Activated CD4-positive, alpha-beta T cell treated with anti-CD3 and anti-CD28 coated beads, Interleukin-2, amount 50 U/mL, for 16 hours (primary cell): ENCODE results near the gene GLS2.
A peak's percentile ranks its signal among the peaks of the same experiment; 100 is the strongest.
"Not testable (repeated sequence)": the region's sequence is repeated elsewhere in the genome, so short reads cannot be mapped to it uniquely, and the experiment has no call there.

Experiments
- DNase-seq: peaks from one replicate; pipeline ENCODE4 v3.0.0-alpha.2; 2020

Gene GLS2

DNA sequence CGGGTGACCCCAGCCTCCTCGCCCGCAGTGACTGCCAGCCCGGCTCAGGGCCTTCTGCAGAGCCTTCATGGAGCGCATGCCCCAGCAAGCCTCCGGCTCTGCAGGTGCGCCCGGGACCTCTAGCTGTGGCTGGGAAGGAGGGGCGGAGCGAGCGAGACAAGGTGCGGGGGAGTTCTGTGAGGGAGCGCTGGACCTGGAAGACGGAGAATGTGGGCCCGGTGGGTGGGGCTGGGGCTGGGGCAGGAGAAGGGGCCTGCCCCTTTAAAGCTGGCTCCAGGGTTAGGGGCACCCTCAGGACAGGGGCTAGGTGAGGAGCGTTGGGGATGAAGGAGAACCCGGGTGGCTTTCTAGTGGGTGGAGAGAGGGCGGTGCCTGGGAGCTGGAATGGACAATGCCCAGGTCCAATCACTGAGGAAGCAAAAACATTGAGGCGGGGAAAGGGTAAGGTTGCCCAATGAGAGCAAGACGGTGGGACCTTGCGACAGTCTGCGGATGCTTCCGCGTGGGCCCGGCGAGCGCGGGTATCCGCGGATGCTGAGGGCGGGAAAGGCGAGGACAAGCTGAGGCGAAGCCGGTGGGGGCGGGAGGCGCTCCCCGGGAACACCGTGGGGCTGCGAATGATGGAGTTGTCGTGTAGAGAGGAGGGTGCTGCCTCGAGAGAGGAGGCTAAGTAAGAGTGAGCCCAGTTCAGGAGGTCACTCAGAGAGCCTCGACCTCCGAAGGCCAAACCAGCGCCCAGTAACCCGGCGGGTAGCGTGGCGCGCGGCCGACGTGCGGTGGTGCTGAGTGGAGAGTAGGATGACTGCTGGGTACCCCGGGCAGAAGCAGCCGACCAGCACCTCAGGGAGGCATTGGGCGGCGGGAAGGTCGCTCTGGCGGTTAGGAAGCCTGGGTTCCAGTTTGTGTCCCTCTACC, at the start of gene GLS2:
Gene GLS2, minus strand, starts transcription at position 121 of the 915 bp plus-strand sequence. Its CDS starts 43 bp downstream, at position 78.
- peak; percentile 51 for DNase-seq

DNA sequence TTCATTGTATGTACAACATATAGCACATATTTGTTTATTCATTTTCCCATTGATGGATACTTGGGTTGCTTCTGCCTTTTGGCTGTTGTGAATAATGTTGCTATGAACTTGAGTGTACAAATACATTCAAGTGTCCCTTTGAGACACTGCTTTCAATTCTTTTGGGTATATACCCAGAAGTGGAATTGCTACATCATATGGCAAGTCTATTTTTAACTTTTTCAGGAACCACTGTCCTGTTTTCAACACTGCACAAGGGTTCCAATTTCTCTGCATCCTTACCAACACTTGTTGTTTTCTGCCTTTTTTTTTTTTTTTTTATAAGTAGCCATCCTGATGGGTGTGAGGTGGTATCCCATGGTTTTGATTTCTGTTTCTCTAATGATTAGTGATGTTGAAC, 49.6 kb upstream of the GLS2 start:
- no peak for DNase-seq

DNA sequence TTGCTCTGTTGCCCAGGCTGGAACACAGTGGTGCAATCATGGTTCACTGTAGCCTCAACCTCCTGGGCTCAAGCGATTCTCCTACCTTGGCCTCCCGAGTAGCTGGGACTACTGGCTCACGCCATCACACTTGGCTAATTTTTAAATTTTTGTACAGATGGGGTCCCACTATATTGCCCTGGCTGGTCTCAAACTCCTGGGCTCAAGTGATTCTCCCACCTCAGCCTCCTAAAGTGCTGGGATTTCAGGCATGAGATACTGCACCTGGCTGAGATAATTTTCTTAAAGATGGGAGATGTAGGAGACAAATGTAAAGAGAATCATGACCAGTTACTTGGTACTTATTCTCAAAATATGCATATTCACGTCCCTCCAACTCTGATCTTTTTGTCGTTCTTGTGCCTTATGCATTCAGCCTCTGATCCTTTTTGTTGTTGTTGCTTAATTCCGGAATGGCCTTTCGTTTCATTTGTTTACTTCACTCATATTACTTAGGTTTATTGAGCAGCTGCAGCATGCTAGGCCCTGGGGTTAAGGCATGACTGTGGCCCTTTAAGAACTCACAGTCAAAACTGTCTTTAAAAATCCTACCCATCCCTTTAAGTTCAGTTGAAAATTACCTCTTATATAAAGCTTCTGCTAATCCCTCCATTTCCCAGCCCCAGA, 42.6 kb upstream of the GLS2 start:
- DNase-seq, result no peak

GRCh38 chr12:56529656-56530055, 41.7 kb upstream of the GLS2 start:
- no peak for DNase-seq

DNA sequence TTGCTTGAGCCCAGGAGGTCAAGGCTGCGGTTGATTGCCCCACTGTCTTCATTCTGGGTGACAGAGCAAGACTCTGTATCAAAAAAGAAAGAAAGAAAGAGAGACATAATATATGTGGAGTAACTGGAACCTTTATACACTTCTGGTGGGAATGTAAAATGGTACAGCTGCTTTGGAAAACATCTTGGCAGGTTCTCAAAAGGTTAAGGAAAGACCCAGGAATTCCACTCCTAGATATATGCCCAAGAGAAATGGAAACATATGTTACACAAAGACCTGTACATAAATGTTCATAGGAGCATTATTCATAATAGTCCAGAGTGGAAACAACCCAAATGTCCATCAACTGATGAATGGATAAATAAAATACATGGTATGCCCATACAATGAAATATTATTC, 40.9 kb upstream of the GLS2 start:
- no peak for DNase-seq

DNA sequence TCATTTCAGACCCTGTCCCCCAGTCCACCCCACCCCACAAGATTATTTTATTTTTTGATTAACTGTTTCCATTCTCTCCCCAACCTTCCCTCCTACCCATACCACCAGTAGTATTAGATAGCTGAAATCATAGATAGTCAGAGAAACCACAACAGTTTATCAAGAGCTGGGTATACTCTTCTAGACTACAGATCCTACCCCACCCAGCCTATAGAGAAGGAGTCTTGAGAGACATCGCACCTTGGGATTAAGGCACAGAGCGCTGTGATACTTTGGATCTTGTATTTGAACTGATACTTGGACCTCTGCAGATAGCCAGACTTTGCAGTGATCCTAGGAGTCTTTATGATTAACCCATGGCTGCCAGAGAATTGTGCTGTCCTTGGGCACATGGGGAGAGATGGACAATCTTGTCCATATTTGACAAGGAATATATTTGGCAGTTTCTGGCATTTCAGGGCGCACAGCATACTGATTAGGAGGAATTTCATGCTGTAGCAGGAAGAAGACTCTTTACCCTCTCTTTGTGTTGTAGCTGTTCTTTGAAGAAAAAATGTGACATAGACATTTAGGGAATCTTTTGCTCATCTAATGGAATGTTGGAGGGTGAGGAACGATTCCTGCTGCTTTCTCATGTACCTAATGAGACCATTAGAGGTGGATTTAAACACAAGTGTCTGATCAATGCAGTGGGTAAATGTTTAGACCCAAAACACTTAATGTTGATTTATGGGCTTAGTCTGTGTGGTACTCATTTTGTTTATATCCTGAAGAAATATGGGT, 34.6 kb upstream of the GLS2 start:
- DNase-seq, result no peak

GRCh38 chr12:56521590-56522371, 33.8 kb upstream of the GLS2 start, which contains the start of gene RBMS2:
Gene RBMS2 (plus strand): TSS chr12:56521820. CDS start chr12:56522024, 204 bp downstream.
- DNase-seq, result peak; percentile 20

GRCh38 chr12:56521209-56521589, 33.2 kb upstream of the GLS2 start:
- no peak for DNase-seq

GRCh38 chr12:56520506-56520905, 32.5 kb upstream of the GLS2 start:
- no peak for DNase-seq

- no peak for DNase-seq
Observed at GRCh38 chr12:56520048-56520447, 32.1 kb upstream of the GLS2 start.

- DNase-seq, result no peak
Observed at GRCh38 chr12:56518570-56518969, 30.6 kb upstream of the GLS2 start.

- DNase-seq, result no peak
Observed at GRCh38 chr12:56517854-56518253, 29.9 kb upstream of the GLS2 start.

DNA sequence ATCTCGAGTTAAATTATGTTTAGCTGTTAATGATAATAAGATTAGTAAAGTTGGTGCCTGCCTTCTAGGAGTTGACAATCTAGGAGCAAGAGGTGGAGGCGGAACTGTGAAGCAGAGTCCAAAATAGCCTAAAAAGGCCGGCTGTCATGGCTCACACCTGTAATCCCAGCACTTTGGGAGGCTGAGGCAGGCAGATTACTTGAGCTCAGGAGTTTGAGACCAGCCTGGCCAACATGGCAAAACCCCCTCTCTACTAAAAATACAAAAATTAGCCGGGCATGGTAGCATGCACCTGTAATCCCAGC, 26.0 kb upstream of the GLS2 start:
- not testable (repeated sequence) for DNase-seq

- DNase-seq, result no peak
Observed at GRCh38 chr12:56510786-56511185, 22.8 kb upstream of the GLS2 start.

GRCh38 chr12:56499879-56500278, 11.9 kb upstream of the GLS2 start:
- not testable (repeated sequence) for DNase-seq

GRCh38 chr12:56499452-56499851, 11.5 kb upstream of the GLS2 start:
- DNase-seq, result not testable (repeated sequence)

GRCh38 chr12:56498126-56498902, 10.4 kb upstream of the GLS2 start:
- not testable (repeated sequence) for DNase-seq

DNA sequence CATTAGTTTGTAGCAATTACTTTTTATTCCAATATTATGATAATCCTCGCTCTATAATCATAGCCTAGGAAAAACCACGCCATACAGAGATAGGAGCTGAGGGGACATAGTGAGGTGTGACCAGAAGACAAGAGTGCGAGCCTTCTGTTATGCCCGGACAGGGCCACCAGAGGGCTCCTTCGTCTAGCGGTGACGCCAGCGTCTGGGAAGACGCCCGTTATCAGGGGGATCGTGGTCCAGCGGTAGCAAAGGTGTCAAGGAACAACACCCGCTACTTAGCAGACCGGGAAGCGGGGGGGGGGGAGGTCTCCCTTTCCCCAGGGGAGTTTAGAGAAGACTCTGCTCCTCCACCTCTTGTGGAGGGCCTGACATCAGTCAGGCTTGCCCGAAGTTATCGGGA, 8.7 kb upstream of the GLS2 start:
- DNase-seq, result peak; percentile 38

- not testable (repeated sequence) for DNase-seq
Observed at GRCh38 chr12:56494481-56494880, 6.5 kb upstream of the GLS2 start.

- not testable (repeated sequence) for DNase-seq
Observed at GRCh38 chr12:56494106-56494415, 6.1 kb upstream of the GLS2 start.

DNA sequence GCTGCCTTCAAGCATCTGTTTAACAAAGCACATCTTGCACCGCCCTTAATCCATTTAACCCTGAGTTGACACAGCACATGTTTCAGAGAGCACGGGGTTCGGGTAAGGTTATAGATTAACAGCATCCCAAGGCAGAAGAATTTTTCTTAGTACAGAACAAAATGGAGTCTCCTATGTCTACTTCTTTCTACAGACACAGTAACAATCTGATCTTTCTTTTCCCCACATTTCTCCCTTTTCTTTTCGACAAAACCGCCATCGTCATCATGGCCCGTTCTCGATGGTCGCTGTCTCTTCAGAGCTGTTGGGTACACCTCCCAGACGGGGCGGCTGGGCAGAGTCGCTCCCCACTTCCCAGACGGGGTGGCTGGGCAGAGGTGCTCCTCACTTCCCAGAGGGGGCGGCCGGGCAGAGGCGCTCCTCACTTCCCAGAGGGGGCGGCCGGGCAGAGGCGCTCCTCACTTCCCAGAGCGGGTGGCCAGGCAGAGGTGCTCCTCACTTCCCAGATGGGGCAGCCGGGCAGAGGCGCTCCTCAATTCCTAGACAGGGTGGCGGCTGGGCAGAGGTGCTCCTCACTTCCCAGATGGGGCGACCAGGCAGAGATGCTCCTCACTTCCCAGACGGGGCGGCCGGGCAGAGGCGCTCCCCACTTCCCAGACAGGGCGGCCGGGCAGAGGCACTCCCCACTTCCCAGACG, 5.6 kb upstream of the GLS2 start:
- DNase-seq, result not testable (repeated sequence)
